Fibroblast of skin of right quadriceps (primary cell): Measurements from ENCODE around the gene AGPAT2.
"Not testable (repeated sequence)": the region's sequence is repeated elsewhere in the genome, so short reads cannot be mapped to it uniquely, and the experiment has no call there.

ENCODE experiments used
- DNase-seq: peaks from one replicate; pipeline ENCODE4 v3.0.0-alpha.2; 2013

Gene AGPAT2

GRCh38 chr9:136643596-136644342 lies 43.5 kb downstream of the AGPAT2 start:
- DNase-seq: no peak

- no peak for DNase-seq
Observed at GRCh38 chr9:136642439-136642921, 44.8 kb downstream of the AGPAT2 start.

GRCh38 chr9:136640171-136641111 lies 46.8 kb downstream of the AGPAT2 start:
- no peak for DNase-seq

- DNase-seq: no peak
Observed at GRCh38 chr9:136634904-136635303, 52.4 kb downstream of the AGPAT2 start.

- DNase-seq: not testable (repeated sequence)
Observed at GRCh38 chr9:136632491-136633106, 54.7 kb downstream of the AGPAT2 start.

GRCh38 chr9:136632072-136632471 lies 55.2 kb downstream of the AGPAT2 start:
- not testable (repeated sequence) for DNase-seq

- peak; percentile 70 for DNase-seq
Observed at GRCh38 chr9:136631038-136632000, 55.9 kb downstream of the AGPAT2 start.

GRCh38 chr9:136630662-136630992 lies 56.6 kb downstream of the AGPAT2 start:
- no peak for DNase-seq

- peak; percentile 23 for DNase-seq
Observed at GRCh38 chr9:136629879-136630661, 57.2 kb downstream of the AGPAT2 start.

GRCh38 chr9:136629001-136629878 lies 58.0 kb downstream of the AGPAT2 start:
- no peak for DNase-seq

GRCh38 chr9:136628268-136628667 lies 59.0 kb downstream of the AGPAT2 start:
- no peak for DNase-seq

- DNase-seq: no peak
Observed at GRCh38 chr9:136627703-136628102, 59.6 kb downstream of the AGPAT2 start.

GRCh38 chr9:136626740-136627642 lies 60.3 kb downstream of the AGPAT2 start:
- no peak for DNase-seq

- no peak for DNase-seq
Observed at GRCh38 chr9:136626066-136626725, 61.1 kb downstream of the AGPAT2 start.

- DNase-seq: peak; percentile 40
Observed at GRCh38 chr9:136625101-136626065, 61.9 kb downstream of the AGPAT2 start.

- DNase-seq: no peak
Observed at GRCh38 chr9:136624184-136624951, 62.9 kb downstream of the AGPAT2 start.

- no peak for DNase-seq
Observed at GRCh38 chr9:136623842-136624183, 63.4 kb downstream of the AGPAT2 start.
